Trophoblast cell (in vitro differentiated cells and primary cell): ENCODE measurements around the gene MIEN1.
"Not testable (repeated sequence)": the region's sequence is repeated elsewhere in the genome, so short reads cannot be mapped to it uniquely, and the experiment has no call there.

ENCODE experiments used
- DNase-seq, 2 donors: peaks; one replicate each; pipeline ENCODE4 v3.0.0-alpha.2; 2016
- H2AFZ ChIP-seq: 2 replicates; pipeline ENCODE4 v1.6.1; 2013; ENCODE audit warnings: low read length, moderate library complexity, mild to moderate bottlenecking; ENCODE audit not compliant: insufficient read depth, poor library complexity
- H2AK5ac ChIP-seq: 2 replicates; pipeline ENCODE4 v1.6.1; 2013; ENCODE audit warnings: mild to moderate bottlenecking, low read length
- H2BK120ac ChIP-seq: 2 replicates; pipeline ENCODE4 v1.6.1; 2013; ENCODE audit warnings: low read length, mild to moderate bottlenecking, moderate library complexity; ENCODE audit not compliant: insufficient read depth, poor library complexity
- H2BK12ac ChIP-seq: 2 replicates; pipeline ENCODE4 v1.6.1; 2013; ENCODE audit warnings: mild to moderate bottlenecking, low read length, moderate library complexity
- H2BK5ac ChIP-seq: 2 replicates; pipeline ENCODE4 v1.6.1; 2013; ENCODE audit warnings: low read length, low read depth, moderate library complexity, mild to moderate bottlenecking; ENCODE audit not compliant: poor library complexity
- H3K14ac ChIP-seq: 2 replicates; pipeline ENCODE4 v1.6.1; 2013; ENCODE audit warnings: mild to moderate bottlenecking, low read length
- H3K18ac ChIP-seq: 2 replicates; pipeline ENCODE4 v1.6.1; 2013; ENCODE audit warnings: mild to moderate bottlenecking, low read length
- H3K23ac ChIP-seq: 2 replicates; pipeline ENCODE4 v1.6.1; 2013; ENCODE audit warnings: low read length
- H3K27ac ChIP-seq: 2 replicates; pipeline ENCODE4 v1.5.1; 2013; ENCODE audit warnings: low read depth, mild to moderate bottlenecking, inconsistent platforms, low read length, moderate library complexity
- H3K27me3 ChIP-seq: 2 replicates; pipeline ENCODE4 v1.6.1; 2013; ENCODE audit warnings: inconsistent platforms, mild to moderate bottlenecking, low read length, moderate library complexity; ENCODE audit not compliant: insufficient read depth
- H3K36me3 ChIP-seq, 2 experiments: 1 replicate in 1 of 2; 2 replicates in 1 of 2; pipeline ENCODE4 v1.6.1; 2013; ENCODE audit warnings: low read length in 2 of 2, mild to moderate bottlenecking in 2 of 2, moderate library complexity in 1 of 2; ENCODE audit not compliant: insufficient read depth in 2 of 2, control insufficient read depth in 1 of 2
- H3K4ac ChIP-seq: 2 replicates; pipeline ENCODE4 v1.6.1; 2013; ENCODE audit warnings: low read depth, mild to moderate bottlenecking, low read length, moderate library complexity
- H3K4me1 ChIP-seq, 2 experiments: 1 replicate in 1 of 2; 2 replicates in 1 of 2; pipeline ENCODE4 v1.6.1; 2013; ENCODE audit warnings: low read length in 2 of 2, mild to moderate bottlenecking in 2 of 2, moderate library complexity in 1 of 2; ENCODE audit not compliant: insufficient read depth in 2 of 2, control insufficient read depth in 1 of 2
- H3K4me2 ChIP-seq: 2 replicates; pipeline ENCODE4 v1.6.1; 2013; ENCODE audit warnings: inconsistent platforms, mild to moderate bottlenecking, low read length, moderate library complexity
- H3K4me3 ChIP-seq: 2 replicates; pipeline ENCODE4 v1.5.1; 2013; ENCODE audit warnings: mild to moderate bottlenecking, low read depth, low read length, inconsistent platforms
- H3K79me1 ChIP-seq: one replicate; pipeline ENCODE4 v1.6.1; 2013; ENCODE audit warnings: low read length
- H3K79me2 ChIP-seq: 2 replicates; pipeline ENCODE4 v1.6.1; 2013; ENCODE audit warnings: low read length, mild to moderate bottlenecking; ENCODE audit not compliant: control insufficient read depth, insufficient read depth, poor library complexity
- H3K9ac ChIP-seq: 2 replicates; pipeline ENCODE4 v1.6.1; 2013; ENCODE audit warnings: mild to moderate bottlenecking, low read length
- H3K9me3 ChIP-seq: 2 replicates; pipeline ENCODE4 v1.6.1; 2013; ENCODE audit warnings: low read depth, mild to moderate bottlenecking, control low read depth, inconsistent platforms, low read length; ENCODE audit not compliant: insufficient read depth
- H4K12ac ChIP-seq: 2 replicates; pipeline ENCODE4 v1.6.1; 2013; ENCODE audit warnings: low read depth, mild to moderate bottlenecking, low read length, moderate library complexity
- H4K8ac ChIP-seq: 2 replicates; pipeline ENCODE4 v1.6.1; 2013; ENCODE audit warnings: low read depth, mild to moderate bottlenecking, low read length, moderate library complexity
- H4K91ac ChIP-seq: one replicate; pipeline ENCODE4 v1.6.1; 2013; ENCODE audit warnings: low read depth, mild to moderate bottlenecking, low read length, moderate library complexity
- WGBS: extraction: QIAGEN DNeasy Blood & Tissue Kit; methylation state at CpG from one replicate; pipeline ENCODE4 v1.1.7; 2013; ENCODE audit warnings: missing lambda C conversion rate; ENCODE audit not compliant: insufficient read length, insufficient coverage; ENCODE audit errors: extremely low coverage; 5-methylcytosine and 5-hydroxymethylcytosine counted together

Gene MIEN1

DNA sequence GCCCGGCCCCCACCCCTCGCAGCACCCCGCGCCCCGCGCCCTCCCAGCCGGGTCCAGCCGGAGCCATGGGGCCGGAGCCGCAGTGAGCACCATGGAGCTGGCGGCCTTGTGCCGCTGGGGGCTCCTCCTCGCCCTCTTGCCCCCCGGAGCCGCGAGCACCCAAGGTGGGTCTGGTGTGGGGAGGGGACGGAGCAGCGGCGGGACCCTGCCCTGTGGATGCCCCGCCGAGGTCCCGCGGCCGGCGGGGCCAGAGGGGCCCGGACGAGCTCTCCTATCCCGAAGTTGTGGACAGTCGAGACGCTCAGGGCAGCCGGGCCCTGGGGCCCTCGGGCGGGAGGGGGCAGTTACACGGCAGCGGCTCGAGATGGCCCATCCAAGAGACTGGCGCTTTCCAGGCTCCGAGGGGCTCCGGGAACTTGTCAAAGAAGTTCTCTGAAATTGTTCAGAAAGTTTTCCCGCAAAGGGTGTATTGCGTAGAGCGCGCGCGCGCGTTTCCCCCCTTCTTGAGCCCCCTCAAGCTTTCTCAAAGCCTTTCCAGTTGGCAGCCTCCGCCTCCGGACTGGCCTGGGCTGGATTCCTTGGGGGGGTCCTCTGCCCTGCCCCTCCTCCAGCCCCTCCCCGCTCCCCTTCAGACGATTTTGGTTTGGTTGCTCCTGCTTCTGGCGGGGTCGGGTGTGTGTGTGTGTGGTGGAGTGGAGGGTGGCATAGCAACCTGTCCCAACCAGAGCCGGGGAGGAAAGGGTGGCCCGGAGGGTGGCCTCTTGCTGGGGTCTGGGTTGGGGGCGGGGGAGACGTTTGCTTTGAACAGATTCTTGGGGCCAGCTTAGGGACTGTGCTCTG lies 30.0 kb downstream of the MIEN1 start:
- no peaks in the 10 kb centered on the region for H3K9me3 ChIP-seq
- peak overlapping the region; percentile 89 for H3K14ac ChIP-seq
- H2BK120ac ChIP-seq = peak overlapping the region; percentile 82
- peak overlapping the region; percentile 78 for H4K91ac ChIP-seq
- peak overlapping the region; percentile 88 for H3K4ac ChIP-seq
- H3K18ac ChIP-seq = peak overlapping the region; percentile 93
- WGBS = no CpG with 5 or more reads among the region's 57 CpGs
- peak overlapping the region; percentile 83 for H4K8ac ChIP-seq
- peak overlapping the region; percentile 58 for H2BK5ac ChIP-seq
- peak overlapping the region; percentile 86 for H3K4me3 ChIP-seq
- H3K4me2 ChIP-seq = peak overlapping the region; percentile 89
- peak overlapping the region; percentile 76 for H3K9ac ChIP-seq
- H3K4me1 ChIP-seq = peaks cover 14 to 23% of the 10 kb centered on the region in 2 experiments
- H3K79me1 ChIP-seq = peaks cover 11% of the 10 kb centered on the region
- H2AK5ac ChIP-seq = no peak overlapping the region
- H3K27me3 ChIP-seq = no peaks in the 10 kb centered on the region
- no peak overlapping the region for H3K27ac ChIP-seq
- peak; percentile 29 to 49 for DNase-seq
- H4K12ac ChIP-seq = peak overlapping the region; percentile 52
- no peak overlapping the region for H2BK12ac ChIP-seq
- H3K23ac ChIP-seq = no peak overlapping the region
- H3K79me2 ChIP-seq = peaks cover 5% of the 10 kb centered on the region
- peak overlapping the region; percentile 85 for H2AFZ ChIP-seq
- H3K36me3 ChIP-seq = no peaks in the 10 kb centered on the region

DNA sequence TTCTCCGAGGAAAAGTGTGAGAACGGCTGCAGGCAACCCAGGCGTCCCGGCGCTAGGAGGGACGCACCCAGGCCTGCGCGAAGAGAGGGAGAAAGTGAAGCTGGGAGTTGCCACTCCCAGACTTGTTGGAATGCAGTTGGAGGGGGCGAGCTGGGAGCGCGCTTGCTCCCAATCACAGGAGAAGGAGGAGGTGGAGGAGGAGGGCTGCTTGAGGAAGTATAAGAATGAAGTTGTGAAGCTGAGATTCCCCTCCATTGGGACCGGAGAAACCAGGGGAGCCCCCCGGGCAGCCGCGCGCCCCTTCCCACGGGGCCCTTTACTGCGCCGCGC lies 30.5 kb downstream of the MIEN1 start, which contains the start of gene ERBB2:
ERBB2 (plus strand) TSS at position 247 of the 330 bp plus-strand sequence. CDS start 175 bp downstream, outside the sequence.
- DNase-seq = peak; percentile 69 to 75
- Histone ChIP-seq H3K23ac (no peak within 1 kb of the TSS), H3K4me3 (peak within 1 kb of the TSS; percentile 86), H3K9ac (peak within 1 kb of the TSS; percentile 76), H3K4me1 (peaks cover 17 to 23% of the 10 kb centered on the region in 2 experiments), H3K4me2 (peak within 1 kb of the TSS; percentile 89), H3K27ac (no peak within 1 kb of the TSS), H2BK5ac (peak within 1 kb of the TSS; percentile 58), H3K14ac (peak within 1 kb of the TSS; percentile 89), H3K18ac (peak within 1 kb of the TSS; percentile 93), H3K36me3 (no peaks in the 10 kb centered on the region), H2BK12ac (no peak within 1 kb of the TSS), H4K8ac (peak within 1 kb of the TSS; percentile 83), H3K27me3 (no peaks in the 10 kb centered on the region), H2AFZ (peak within 1 kb of the TSS; percentile 85), H2BK120ac (peak within 1 kb of the TSS; percentile 82), H4K12ac (peak within 1 kb of the TSS; percentile 76), H2AK5ac (no peak within 1 kb of the TSS), H3K9me3 (no peaks in the 10 kb centered on the region), H4K91ac (peak within 1 kb of the TSS; percentile 78), H3K79me2 (peaks cover 5% of the 10 kb centered on the region), H3K4ac (peak within 1 kb of the TSS; percentile 88), H3K79me1 (peaks cover 11% of the 10 kb centered on the region)
- WGBS = no CpG with 5 or more reads among the region's 20 CpGs

DNA sequence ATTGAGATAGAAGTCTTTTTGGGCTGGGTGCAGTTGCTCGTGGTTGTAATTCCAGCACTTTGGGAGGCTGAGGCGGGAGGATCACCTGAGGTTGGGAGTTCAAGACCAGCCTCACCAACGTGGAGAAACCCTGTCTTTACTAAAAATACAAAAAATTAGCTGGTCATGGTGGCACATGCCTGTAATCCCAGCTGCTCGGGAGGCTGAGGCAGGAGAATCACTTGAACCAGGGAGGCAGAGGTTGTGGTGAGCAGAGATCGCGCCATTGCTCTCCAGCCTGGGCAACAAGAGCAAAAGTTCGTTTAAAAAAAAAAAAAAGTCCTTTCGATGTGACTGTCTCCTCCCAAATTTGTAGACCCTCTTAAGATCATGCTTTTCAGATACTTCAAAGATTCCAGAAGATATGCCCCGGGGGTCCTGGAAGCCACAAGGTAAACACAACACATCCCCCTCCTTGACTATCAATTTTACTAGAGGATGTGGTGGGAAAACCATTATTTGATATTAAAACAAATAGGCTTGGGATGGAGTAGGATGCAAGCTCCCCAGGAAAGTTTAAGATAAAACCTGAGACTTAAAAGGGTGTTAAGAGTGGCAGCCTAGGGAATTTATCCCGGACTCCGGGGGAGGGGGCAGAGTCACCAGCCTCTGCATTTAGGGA lies 31.0 kb downstream of the MIEN1 start:
- peak overlapping the region; percentile 89 for H3K4me2 ChIP-seq
- H2BK5ac ChIP-seq, DNase-seq, H3K27me3 ChIP-seq, H3K36me3 ChIP-seq, H4K91ac ChIP-seq, H3K14ac ChIP-seq, H3K4ac ChIP-seq, H3K23ac ChIP-seq, H3K27ac ChIP-seq, H3K18ac ChIP-seq, H3K79me2 ChIP-seq, H3K9me3 ChIP-seq, H2AK5ac ChIP-seq, H2BK12ac ChIP-seq: not testable (repeated sequence)
- peak overlapping the region; percentile 76 for H2AFZ ChIP-seq
- H3K9ac ChIP-seq = peak overlapping the region; percentile 36
- peak overlapping the region; percentile 86 for H3K4me3 ChIP-seq
- WGBS = no CpG with 5 or more reads among the region's 11 CpGs
- peak overlapping the region; percentile 66 for H4K8ac ChIP-seq
- H2BK120ac ChIP-seq = peak overlapping the region; percentile 20
- H3K4me1 ChIP-seq = peaks cover 20 to 21% of the 10 kb centered on the region in 2 experiments
- H4K12ac ChIP-seq = peak overlapping the region; percentile 76
- peaks cover 11% of the 10 kb centered on the region for H3K79me1 ChIP-seq

DNA sequence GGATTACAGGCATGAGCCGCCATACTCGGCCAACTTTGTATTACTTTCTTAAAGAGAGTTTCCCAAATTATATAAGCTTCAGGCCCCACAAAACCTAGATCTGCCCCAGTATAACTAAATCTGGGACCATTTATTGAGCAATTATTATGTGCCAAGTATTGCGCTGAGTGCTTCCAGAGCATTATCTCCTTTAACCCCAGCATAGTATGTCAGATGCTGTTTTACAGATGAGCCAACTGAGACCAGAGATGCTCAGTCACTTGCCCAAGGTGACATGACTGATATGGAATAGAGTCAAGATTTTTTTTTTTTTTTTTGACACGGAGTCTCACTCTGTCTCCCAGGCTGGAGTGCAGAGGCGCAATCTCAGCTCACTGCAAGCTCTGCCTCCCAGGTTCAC lies 32.4 kb downstream of the MIEN1 start:
- H3K27ac ChIP-seq = no peak overlapping the region
- H4K91ac ChIP-seq = no peak overlapping the region
- H3K4me3 ChIP-seq = no peak overlapping the region

More for the DNA sequence above, 32.4 kb downstream of the MIEN1 start:
- Histone ChIP-seq H2BK5ac (no peak overlapping the region), H3K79me1 (peaks cover 11% of the 10 kb centered on the region), H3K4me1 (peaks cover 20 to 21% of the 10 kb centered on the region in 2 experiments), H2BK120ac (no peak overlapping the region), H2AK5ac (no peak overlapping the region), H3K23ac (no peak overlapping the region), H3K79me2 (peaks cover 5% of the 10 kb centered on the region), H3K4me2 (no peak overlapping the region), H2AFZ (no peak overlapping the region), H3K18ac (no peak overlapping the region), H3K36me3 (no peaks in the 10 kb centered on the region), H4K12ac (no peak overlapping the region), H3K14ac (no peak overlapping the region), H4K8ac (no peak overlapping the region), H3K4ac (no peak overlapping the region), H3K9ac (no peak overlapping the region), H3K9me3 (no peaks in the 10 kb centered on the region), H2BK12ac (no peak overlapping the region), H3K27me3 (no peaks in the 10 kb centered on the region)
- no CpG with 5 or more reads among the region's 5 CpGs for WGBS
- DNase-seq = no peak
